ENCODE results near the gene NUP210. TPM values are rescaled to one million over a fixed set of nuclear protein-coding genes. Genes with fewer than 3 reads are reported as not detected.

NUP210 gene
- total RNA-seq, 1 experiment from 2014 or later: 11.4 TPM

DNA sequence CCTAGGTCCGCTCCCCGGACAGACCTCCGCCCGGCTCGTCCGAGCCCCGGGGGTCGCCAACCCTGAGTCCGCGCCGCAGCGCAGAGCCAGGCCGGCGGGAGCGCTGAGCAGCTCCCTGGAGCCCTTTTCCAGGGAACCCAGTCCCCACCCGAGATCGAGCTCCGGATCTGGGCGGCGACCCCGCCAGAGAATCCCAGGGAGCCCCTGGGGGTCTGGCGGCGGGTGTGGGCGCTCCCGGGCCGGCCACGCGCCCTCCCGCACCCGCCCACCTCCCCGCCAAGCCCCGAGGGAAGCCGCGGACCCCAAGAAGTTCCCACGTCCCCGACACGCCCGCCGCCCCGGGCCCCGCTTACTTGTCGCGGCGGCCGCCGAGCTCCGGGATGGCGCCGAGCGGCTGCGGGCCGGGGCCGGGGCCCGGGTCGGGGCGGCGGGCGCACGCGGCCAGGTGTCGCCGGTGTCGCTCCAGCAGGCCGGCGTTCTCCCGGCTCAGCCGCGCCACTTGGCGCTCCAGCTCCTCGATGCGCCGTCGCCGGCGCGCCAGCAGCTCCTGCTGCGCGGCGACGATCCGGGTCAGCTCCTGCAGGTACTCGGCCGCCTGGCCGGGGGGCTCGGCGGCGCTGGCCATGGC, 137.7 kb downstream of the NUP210 start:
- ChIA-PET CTCF (no interaction called here), POLR2A (ENCODE audit: low non-redundant PET) (no interaction called here)
- no peak for DNase-seq (ENCODE audit: low spot score)
- H3K4me3 ChIP-seq (ENCODE audit: low read depth, low read length, poor library complexity, severe bottlenecking): no peak overlapping the region
- intact Hi-C loops (cut with micrococcal nuclease; ENCODE audit: unreplicated experiment): loop anchor here (2.0 kb wide), 1 partner anchor 170 kb away; no protein-coding TSS in a partner anchor
- H3K27ac ChIP-seq (ENCODE audit: low read depth, low read length, poor library complexity, severe bottlenecking): no peak overlapping the region
- BruUV-seq (replicated peaks): no TSS peak
- peaks cover 26% of the 10 kb centered on the region for H3K9me3 ChIP-seq (ENCODE audit: low read depth, low read length, poor library complexity, severe bottlenecking)
- H3K4me1 ChIP-seq (ENCODE audit: insufficient read depth, low read length, poor library complexity, severe bottlenecking): no peaks in the 10 kb centered on the region
- peaks cover 41% of the 10 kb centered on the region for H3K27me3 ChIP-seq (replicated peaks; ENCODE audit: insufficient read depth, low read depth, low read length, poor library complexity)
- H3K36me3 ChIP-seq (ENCODE audit: insufficient read depth, low read length, poor library complexity, severe bottlenecking): no peaks in the 10 kb centered on the region
- TF ChIP-seq, protein P1, sequence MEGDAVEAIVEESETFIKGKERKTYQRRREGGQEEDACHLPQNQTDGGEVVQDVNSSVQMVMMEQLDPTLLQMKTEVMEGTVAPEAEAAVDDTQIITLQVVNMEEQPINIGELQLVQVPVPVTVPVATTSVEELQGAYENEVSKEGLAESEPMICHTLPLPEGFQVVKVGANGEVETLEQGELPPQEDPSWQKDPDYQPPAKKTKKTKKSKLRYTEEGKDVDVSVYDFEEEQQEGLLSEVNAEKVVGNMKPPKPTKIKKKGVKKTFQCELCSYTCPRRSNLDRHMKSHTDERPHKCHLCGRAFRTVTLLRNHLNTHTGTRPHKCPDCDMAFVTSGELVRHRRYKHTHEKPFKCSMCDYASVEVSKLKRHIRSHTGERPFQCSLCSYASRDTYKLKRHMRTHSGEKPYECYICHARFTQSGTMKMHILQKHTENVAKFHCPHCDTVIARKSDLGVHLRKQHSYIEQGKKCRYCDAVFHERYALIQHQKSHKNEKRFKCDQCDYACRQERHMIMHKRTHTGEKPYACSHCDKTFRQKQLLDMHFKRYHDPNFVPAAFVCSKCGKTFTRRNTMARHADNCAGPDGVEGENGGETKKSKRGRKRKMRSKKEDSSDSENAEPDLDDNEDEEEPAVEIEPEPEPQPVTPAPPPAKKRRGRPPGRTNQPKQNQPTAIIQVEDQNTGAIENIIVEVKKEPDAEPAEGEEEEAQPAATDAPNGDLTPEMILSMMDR (conservative IDR thresholded peaks at IDR 0.05; ENCODE audit: low read depth, low read length): no peak
- no peak for TF ChIP-seq EZH2 (IDR thresholded peaks at IDR 0.05; ENCODE audit: borderline replicate concordance, low read depth, low read length, poor library complexity, severe bottlenecking)

DNA sequence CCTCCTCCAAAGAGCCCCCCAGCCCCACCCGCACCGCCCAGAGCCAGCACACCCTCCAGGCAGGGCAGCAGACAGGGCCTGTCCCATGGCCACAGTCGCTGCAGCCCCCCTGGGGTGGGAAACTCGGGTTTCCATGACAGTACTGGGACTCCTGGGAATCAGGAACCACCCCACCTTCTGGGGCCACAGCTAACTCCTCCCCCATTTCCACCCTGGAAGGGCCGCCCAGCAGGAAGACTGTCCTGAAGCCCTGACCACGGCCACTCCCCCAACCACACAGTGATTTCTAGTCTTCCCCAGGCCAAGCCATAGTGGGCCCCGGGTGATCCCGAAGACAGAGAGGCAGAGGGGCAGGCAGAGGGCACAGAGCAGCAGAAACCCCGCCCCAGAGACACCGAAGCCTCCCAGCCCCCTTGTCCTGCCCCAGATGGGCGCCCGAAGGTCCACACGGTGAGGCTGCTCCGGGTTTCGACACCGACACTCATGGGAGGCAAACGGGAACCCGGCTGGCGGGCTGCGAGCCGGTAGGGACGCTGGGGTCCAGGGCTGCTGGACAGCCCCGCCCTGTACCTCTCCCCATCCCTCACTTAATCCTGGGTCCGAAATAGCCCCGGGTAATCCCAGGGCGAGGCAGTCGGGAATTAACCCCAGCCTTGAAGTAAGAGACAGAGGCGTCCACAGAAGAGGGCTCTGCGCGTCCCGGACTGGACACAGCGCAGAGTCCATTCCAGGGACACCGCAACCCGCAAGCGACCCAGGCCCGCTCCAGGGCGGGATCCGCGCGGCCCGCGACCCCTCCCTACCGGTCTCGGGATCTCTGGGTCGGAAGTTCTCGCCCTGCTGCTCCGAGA, 138.4 kb downstream of the NUP210 start:
- no TSS peak for BruUV-seq (replicated peaks)
- DNase-seq (ENCODE audit: low spot score): no peak

DNA sequence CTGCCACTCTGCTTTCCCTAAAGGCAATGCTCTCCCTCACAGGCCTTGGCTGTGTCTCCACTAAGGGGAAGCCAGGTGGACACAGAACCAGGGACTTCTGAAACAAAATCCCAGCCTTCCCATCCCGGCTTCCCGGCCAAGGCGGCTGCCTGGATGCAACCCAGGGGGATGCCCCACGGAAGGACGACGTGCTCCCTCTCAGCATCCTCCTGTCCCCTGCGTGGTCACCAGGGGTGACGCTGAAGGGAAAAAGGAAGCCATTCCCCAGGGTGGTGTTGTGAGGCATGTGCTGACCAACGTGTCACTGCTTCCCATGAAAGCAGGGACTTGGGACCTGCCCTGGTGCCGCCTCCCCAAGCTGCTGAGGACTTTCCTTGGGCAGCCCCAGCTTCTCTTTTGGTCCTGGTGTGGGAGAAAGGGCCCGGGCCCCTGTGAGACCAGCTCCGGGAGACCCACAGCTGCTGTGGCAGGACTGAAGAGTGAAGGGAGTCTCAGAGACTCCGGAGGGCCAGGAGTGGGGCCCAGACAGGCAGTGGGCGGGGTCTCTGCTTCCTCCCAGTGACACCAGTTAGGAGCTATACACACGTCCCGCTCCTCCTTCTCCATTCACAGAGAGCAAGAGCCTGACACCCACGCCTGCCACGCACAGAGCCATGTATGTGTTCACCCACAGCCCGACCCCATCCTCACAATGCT, 139.2 kb downstream of the NUP210 start:
- no TSS peak for BruUV-seq (replicated peaks)
- Histone ChIP-seq H3K9me3 (ENCODE audit: low read depth, low read length, poor library complexity, severe bottlenecking) (peaks cover 15% of the 10 kb centered on the region), H3K4me3 (ENCODE audit: low read depth, low read length, poor library complexity, severe bottlenecking) (no peak overlapping the region), H3K36me3 (ENCODE audit: insufficient read depth, low read length, poor library complexity, severe bottlenecking) (no peaks in the 10 kb centered on the region), H3K27me3 (replicated peaks; ENCODE audit: insufficient read depth, low read depth, low read length, poor library complexity) (peaks cover 42% of the 10 kb centered on the region), H3K4me1 (ENCODE audit: insufficient read depth, low read length, poor library complexity, severe bottlenecking) (no peaks in the 10 kb centered on the region), H3K27ac (ENCODE audit: low read depth, low read length, poor library complexity, severe bottlenecking) (no peak overlapping the region)
- DNase-seq (ENCODE audit: low spot score): no peak
- POLR2A ChIA-PET (ENCODE audit: low non-redundant PET): no interaction called here
- CTCF ChIA-PET: no interaction called here
- intact Hi-C loops (cut with micrococcal nuclease; ENCODE audit: unreplicated experiment): no loop called here
- TF ChIP-seq, protein P1 (conservative IDR thresholded peaks at IDR 0.05; ENCODE audit: low read depth, low read length): no peak
- no peak for TF ChIP-seq EZH2 (IDR thresholded peaks at IDR 0.05; ENCODE audit: borderline replicate concordance, low read depth, low read length, poor library complexity, severe bottlenecking)

More for the DNA sequence above, 138.4 kb downstream of the NUP210 start:
- ChIA-PET POLR2A (ENCODE audit: low non-redundant PET) (no interaction called here), CTCF (no interaction called here)
- Histone ChIP-seq H3K4me3 (ENCODE audit: low read depth, low read length, poor library complexity, severe bottlenecking) (no peak overlapping the region), H3K36me3 (ENCODE audit: insufficient read depth, low read length, poor library complexity, severe bottlenecking) (no peaks in the 10 kb centered on the region), H3K9me3 (ENCODE audit: low read depth, low read length, poor library complexity, severe bottlenecking) (peaks cover 22% of the 10 kb centered on the region), H3K27me3 (replicated peaks; ENCODE audit: insufficient read depth, low read depth, low read length, poor library complexity) (peaks cover 42% of the 10 kb centered on the region), H3K4me1 (ENCODE audit: insufficient read depth, low read length, poor library complexity, severe bottlenecking) (no peaks in the 10 kb centered on the region), H3K27ac (ENCODE audit: low read depth, low read length, poor library complexity, severe bottlenecking) (no peak overlapping the region)
- TF ChIP-seq, protein P1 (conservative IDR thresholded peaks at IDR 0.05; ENCODE audit: low read depth, low read length): no peak
- TF ChIP-seq EZH2 (IDR thresholded peaks at IDR 0.05; ENCODE audit: borderline replicate concordance, low read depth, low read length, poor library complexity, severe bottlenecking): peak; percentile 89
- intact Hi-C loops (cut with micrococcal nuclease; ENCODE audit: unreplicated experiment): loop anchor here (2.0 kb wide), 1 partner anchor 171 kb away; no protein-coding TSS in a partner anchor

Data from A673 (cell line).